Measurements from ENCODE around the gene NME4.

Gene NME4

GRCh38 chr16:350203-350602 lies 46.8 kb upstream of the NME4 start:
- no peak overlapping the region for H3K4me3 ChIP-seq (ENCODE audit: low read depth, low read length, poor library complexity, severe bottlenecking)
- H2AFZ ChIP-seq (ENCODE audit: low read length), result no peak overlapping the region
- no peaks in the 10 kb centered on the region for H3K9me2 ChIP-seq (ENCODE audit: low read depth, low read length)
- peak overlapping the region; percentile 49 for H3K27ac ChIP-seq (ENCODE audit: low read depth, low read length, poor library complexity, severe bottlenecking)
- TF ChIP-seq, protein P1, sequence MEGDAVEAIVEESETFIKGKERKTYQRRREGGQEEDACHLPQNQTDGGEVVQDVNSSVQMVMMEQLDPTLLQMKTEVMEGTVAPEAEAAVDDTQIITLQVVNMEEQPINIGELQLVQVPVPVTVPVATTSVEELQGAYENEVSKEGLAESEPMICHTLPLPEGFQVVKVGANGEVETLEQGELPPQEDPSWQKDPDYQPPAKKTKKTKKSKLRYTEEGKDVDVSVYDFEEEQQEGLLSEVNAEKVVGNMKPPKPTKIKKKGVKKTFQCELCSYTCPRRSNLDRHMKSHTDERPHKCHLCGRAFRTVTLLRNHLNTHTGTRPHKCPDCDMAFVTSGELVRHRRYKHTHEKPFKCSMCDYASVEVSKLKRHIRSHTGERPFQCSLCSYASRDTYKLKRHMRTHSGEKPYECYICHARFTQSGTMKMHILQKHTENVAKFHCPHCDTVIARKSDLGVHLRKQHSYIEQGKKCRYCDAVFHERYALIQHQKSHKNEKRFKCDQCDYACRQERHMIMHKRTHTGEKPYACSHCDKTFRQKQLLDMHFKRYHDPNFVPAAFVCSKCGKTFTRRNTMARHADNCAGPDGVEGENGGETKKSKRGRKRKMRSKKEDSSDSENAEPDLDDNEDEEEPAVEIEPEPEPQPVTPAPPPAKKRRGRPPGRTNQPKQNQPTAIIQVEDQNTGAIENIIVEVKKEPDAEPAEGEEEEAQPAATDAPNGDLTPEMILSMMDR (IDR thresholded peaks at IDR 0.05; ENCODE audit: low read length), result no peak
- H3K4me2 ChIP-seq (ENCODE audit: low read length), result peak overlapping the region; percentile 49; the same call in 1 of the 2 replicates
- H3K79me2 ChIP-seq (ENCODE audit: insufficient read depth, low read length), result peaks cover 23% of the 10 kb centered on the region; the same call in 1 of the 2 replicates
- no peaks in the 10 kb centered on the region for H3F3A ChIP-seq (ENCODE audit: insufficient read depth, low read length)
- H3K9me3 ChIP-seq (ENCODE audit: low read length), result no peaks in the 10 kb centered on the region
- peaks cover 32% of the 10 kb centered on the region for H3K4me1 ChIP-seq (ENCODE audit: insufficient read depth, low read length, severe bottlenecking)
- peaks cover 34% of the 10 kb centered on the region for H3K36me3 ChIP-seq (ENCODE audit: insufficient read depth, low read length)
- H3K9ac ChIP-seq (ENCODE audit: low read length), result peak overlapping the region; percentile 5; the same call in 1 of the 2 replicates
- no peaks in the 10 kb centered on the region for H3K27me3 ChIP-seq (ENCODE audit: insufficient read depth, low read length)
- no peaks in the 10 kb centered on the region for H4K20me1 ChIP-seq (ENCODE audit: insufficient read depth, low read length)

GRCh38 chr16:351804-352520 lies 45.0 kb upstream of the NME4 start:
- H2AFZ ChIP-seq (ENCODE audit: low read length), result no peak overlapping the region
- H3K27ac ChIP-seq (ENCODE audit: low read depth, low read length, poor library complexity, severe bottlenecking), result no peak overlapping the region
- H3K4me1 ChIP-seq (ENCODE audit: insufficient read depth, low read length, severe bottlenecking), result peaks cover 32% of the 10 kb centered on the region

DNA sequence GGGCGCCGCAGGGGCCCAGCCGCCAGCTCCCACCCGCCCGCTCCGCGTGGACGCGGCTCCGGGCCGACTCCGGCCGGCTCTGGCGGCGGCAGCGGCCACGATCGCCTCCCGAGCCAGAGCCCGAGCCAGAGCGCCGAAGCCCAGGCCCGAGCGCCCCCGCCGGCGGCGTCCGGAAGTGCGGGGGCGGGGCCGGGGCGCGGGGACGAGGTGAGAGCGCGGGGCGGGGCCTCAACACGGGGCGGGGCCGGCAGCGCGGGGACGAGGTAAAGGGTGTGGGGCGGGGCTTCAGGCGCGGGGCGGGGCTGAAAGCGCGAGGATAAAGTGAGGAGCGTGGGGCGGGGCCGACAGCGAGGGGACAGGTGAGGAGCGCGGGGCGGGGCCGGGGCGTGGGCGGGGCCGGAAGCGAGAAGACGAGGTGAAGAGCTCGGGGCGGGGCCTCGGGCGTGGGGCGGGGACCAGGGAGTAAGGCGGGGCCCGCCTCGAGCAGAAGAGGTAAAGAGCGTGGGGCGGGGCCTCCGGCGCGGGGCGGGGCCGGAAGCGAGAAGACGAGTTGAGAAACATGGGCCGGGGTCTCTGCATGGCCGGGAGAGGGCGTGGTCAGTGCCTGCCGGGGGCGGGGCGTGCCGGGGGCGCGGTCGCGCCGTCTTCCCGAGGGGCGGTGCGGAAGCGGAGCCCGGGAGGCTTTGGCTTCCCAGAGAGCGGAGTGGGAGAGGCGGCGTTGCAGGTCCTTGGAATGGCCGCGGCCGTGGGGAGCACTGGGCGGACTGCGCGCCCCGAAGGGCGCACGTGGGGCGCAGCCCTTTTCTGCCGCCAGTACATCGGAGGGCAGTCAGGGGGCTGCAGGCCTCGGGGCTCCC lies 44.2 kb upstream of the NME4 start, which contains the start of gene AXIN1:
Gene AXIN1, minus strand, starts transcription at position 177 of the 857 bp plus-strand sequence. CDS start 5,698 bp downstream, outside the sequence.
- Histone ChIP-seq H3K9me3 (ENCODE audit: low read length) (no peaks in the 10 kb centered on the region), H2AFZ (ENCODE audit: low read length) (no peak within 1 kb of the TSS), H3K36me3 (ENCODE audit: insufficient read depth, low read length) (peaks cover 9% of the 10 kb centered on the region; the same call in 1 of the 2 replicates), H4K20me1 (ENCODE audit: insufficient read depth, low read length) (no peaks in the 10 kb centered on the region), H3K9ac (ENCODE audit: low read length) (peak within 1 kb of the TSS; percentile 78), H3K27ac (ENCODE audit: low read depth, low read length, poor library complexity, severe bottlenecking) (no peak within 1 kb of the TSS), H3K9me2 (ENCODE audit: low read depth, low read length) (no peaks in the 10 kb centered on the region), H3K79me2 (ENCODE audit: insufficient read depth, low read length) (peaks cover 12% of the 10 kb centered on the region; the same call in 1 of the 2 replicates), H3F3A (ENCODE audit: insufficient read depth, low read length) (no peaks in the 10 kb centered on the region), H3K4me3 (ENCODE audit: low read depth, low read length, poor library complexity, severe bottlenecking) (peak within 1 kb of the TSS; percentile 70), H3K4me2 (ENCODE audit: low read length) (peak within 1 kb of the TSS; percentile 79), H3K4me1 (ENCODE audit: insufficient read depth, low read length, severe bottlenecking) (peaks cover 32% of the 10 kb centered on the region), H3K27me3 (ENCODE audit: insufficient read depth, low read length) (no peaks in the 10 kb centered on the region)
- TF ChIP-seq EZH2 (IDR thresholded peaks at IDR 0.05; ENCODE audit: borderline replicate concordance, low read length), result no peak
- TF ChIP-seq, protein P1 (IDR thresholded peaks at IDR 0.05; ENCODE audit: low read length), result no peak; the same call in 1 of the 2 replicates

More at GRCh38 chr16:351804-352520, 45.0 kb upstream of the NME4 start:
- H4K20me1 ChIP-seq (ENCODE audit: insufficient read depth, low read length), result no peaks in the 10 kb centered on the region
- H3K9ac ChIP-seq (ENCODE audit: low read length), result peak overlapping the region; percentile 78
- H3K79me2 ChIP-seq (ENCODE audit: insufficient read depth, low read length), result peaks cover 20% of the 10 kb centered on the region; the same call in 1 of the 2 replicates
- H3K4me2 ChIP-seq (ENCODE audit: low read length), result peak overlapping the region; percentile 79
- no peaks in the 10 kb centered on the region for H3K9me3 ChIP-seq (ENCODE audit: low read length)
- H3K9me2 ChIP-seq (ENCODE audit: low read depth, low read length), result no peaks in the 10 kb centered on the region
- TF ChIP-seq, protein P1 (IDR thresholded peaks at IDR 0.05; ENCODE audit: low read length), result no peak
- TF ChIP-seq EZH2 (IDR thresholded peaks at IDR 0.05; ENCODE audit: borderline replicate concordance, low read length), result no peak
- peak overlapping the region; percentile 70 for H3K4me3 ChIP-seq (ENCODE audit: low read depth, low read length, poor library complexity, severe bottlenecking)
- H3F3A ChIP-seq (ENCODE audit: insufficient read depth, low read length), result no peaks in the 10 kb centered on the region
- H3K36me3 ChIP-seq (ENCODE audit: insufficient read depth, low read length), result peaks cover 17% of the 10 kb centered on the region; the same call in 1 of the 2 replicates
- no peaks in the 10 kb centered on the region for H3K27me3 ChIP-seq (ENCODE audit: insufficient read depth, low read length)

Measured in OCI-LY1 (cell line).